Left ventricle myocardium inferior (tissue), 1 donor: ENCODE results near the gene TMEM170A. TPM values are rescaled to one million over a fixed set of nuclear protein-coding genes. Genes with fewer than 3 reads are reported as not detected.

Source experiments
- DNase-seq: peaks from one replicate; pipeline ENCODE4 v3.0.0-alpha.2; 2020
- H3K27ac ChIP-seq: fragments of 200-600 bp; replicated peaks from 2 replicates; pipeline ENCODE4 v1.8.0; 2021
- H3K27me3 ChIP-seq: fragments of 200-600 bp; 2 replicates; pipeline ENCODE4 v1.8.0; 2021; ENCODE audit warnings: low read depth
- H3K36me3 ChIP-seq: fragments of 200-600 bp; 2 replicates; pipeline ENCODE4 v1.8.0; 2021
- H3K4me1 ChIP-seq: fragments of 200-600 bp; 2 replicates; pipeline ENCODE4 v1.8.0; 2021
- H3K4me3 ChIP-seq: fragments of 200-600 bp; 2 replicates; pipeline ENCODE4 v1.8.0; 2021; ENCODE audit warnings: mild to moderate bottlenecking, moderate library complexity
- H3K9me3 ChIP-seq: fragments of 200-600 bp; replicated peaks from 2 replicates; pipeline ENCODE4 v1.8.0; 2021
- CTCF ChIP-seq: fragments of 200-600 bp; IDR thresholded peaks from 2 replicates; pipeline ENCODE4 v1.8.0; 2021; ENCODE audit warnings: antibody characterized with exemption, mild to moderate bottlenecking, borderline replicate concordance
- intact Hi-C: fragments of 100-400 bp; cut with micrococcal nuclease; formaldehyde crosslinking; loops from one replicate; pipeline ENCODE4 v1.11.0; 2022
- total RNA-seq: library from RNA; stranded (reverse); fragmentation: NEBNext Ultra II Directional; extraction: Animal tissue kit (Norgen Biotek cat#: 25700); gene quantifications from one replicate; pipeline ENCODE4 v1.2.1, GENCODE V29; 2021
- donor health status: DM: no; HTN: yes; CAD: no; lungs with severe emphysema.

Gene TMEM170A
- total RNA-seq, 1 donor from 2014 or later, result 10.3 TPM

GRCh38 chr16:75491876-75492275, 27.4 kb upstream of the TMEM170A start:
- H3K4me3 ChIP-seq, result no peak overlapping the region
- no peaks in the 10 kb centered on the region for H3K9me3 ChIP-seq
- intact Hi-C loops, result no loop called here
- H3K4me1 ChIP-seq, result peaks cover 14% of the 10 kb centered on the region
- DNase-seq, result no peak
- no peak overlapping the region for H3K27ac ChIP-seq
- TF ChIP-seq CTCF, result no peak
- H3K36me3 ChIP-seq, result no peaks in the 10 kb centered on the region
- peaks cover 33% of the 10 kb centered on the region for H3K27me3 ChIP-seq

- DNase-seq, result no peak
- H3K4me1 ChIP-seq, result no peaks in the 10 kb centered on the region
- TF ChIP-seq CTCF, result no peak
- no peak overlapping the region for H3K27ac ChIP-seq
- intact Hi-C loops, result loop anchor here (10.0 kb wide), 1 partner anchor 126 kb away; no protein-coding TSS in a partner anchor
- H3K27me3 ChIP-seq, result peaks cover 13% of the 10 kb centered on the region
- no peaks in the 10 kb centered on the region for H3K36me3 ChIP-seq
- no peak overlapping the region for H3K4me3 ChIP-seq
- H3K9me3 ChIP-seq, result no peaks in the 10 kb centered on the region
Measured at GRCh38 chr16:75488322-75488721, 23.8 kb upstream of the TMEM170A start.

GRCh38 chr16:75486676-75487313, 22.3 kb upstream of the TMEM170A start:
- Histone ChIP-seq H3K27ac (no peak overlapping the region), H3K36me3 (no peaks in the 10 kb centered on the region), H3K9me3 (no peaks in the 10 kb centered on the region), H3K4me3 (no peak overlapping the region), H3K4me1 (no peaks in the 10 kb centered on the region), H3K27me3 (peaks cover 2% of the 10 kb centered on the region)
- no peak for DNase-seq
- intact Hi-C loops, result loop anchor here (10.0 kb wide), 1 partner anchor 128 kb away; no protein-coding TSS in a partner anchor
- no peak for TF ChIP-seq CTCF

- Histone ChIP-seq H3K4me3 (no peak overlapping the region), H3K27ac (no peak overlapping the region), H3K4me1 (no peaks in the 10 kb centered on the region), H3K36me3 (no peaks in the 10 kb centered on the region), H3K9me3 (no peaks in the 10 kb centered on the region), H3K27me3 (no peaks in the 10 kb centered on the region)
- no peak for TF ChIP-seq CTCF
- DNase-seq, result no peak
- intact Hi-C loops, result loop anchor here (10.0 kb wide), 1 partner anchor 129 kb away; no protein-coding TSS in a partner anchor
Measured at GRCh38 chr16:75486014-75486675, 21.7 kb upstream of the TMEM170A start.

- Histone ChIP-seq H3K4me1 (no peaks in the 10 kb centered on the region), H3K4me3 (no peak overlapping the region), H3K36me3 (no peaks in the 10 kb centered on the region), H3K9me3 (no peaks in the 10 kb centered on the region), H3K27me3 (no peaks in the 10 kb centered on the region), H3K27ac (no peak overlapping the region)
- no peak for DNase-seq
- intact Hi-C loops, result loop anchor here (10.0 kb wide), 1 partner anchor 129 kb away; no protein-coding TSS in a partner anchor
- no peak for TF ChIP-seq CTCF
Measured at GRCh38 chr16:75485230-75486013, 20.9 kb upstream of the TMEM170A start.
